ENCODE measurements around the gene PDCD1LG2. TPM values are rescaled to one million over a fixed set of nuclear protein-coding genes. Genes with fewer than 3 reads are reported as not detected.
A peak's percentile ranks its signal among the peaks of the same experiment; 100 is the strongest.

PDCD1LG2 gene
- total and polyA plus RNA-seq, 2 experiments from 2014 or later: not detected

GRCh38 chr9:5609226-5609596, 98.9 kb downstream of the PDCD1LG2 start (continued):
- TF ChIP-seq, protein P1, sequence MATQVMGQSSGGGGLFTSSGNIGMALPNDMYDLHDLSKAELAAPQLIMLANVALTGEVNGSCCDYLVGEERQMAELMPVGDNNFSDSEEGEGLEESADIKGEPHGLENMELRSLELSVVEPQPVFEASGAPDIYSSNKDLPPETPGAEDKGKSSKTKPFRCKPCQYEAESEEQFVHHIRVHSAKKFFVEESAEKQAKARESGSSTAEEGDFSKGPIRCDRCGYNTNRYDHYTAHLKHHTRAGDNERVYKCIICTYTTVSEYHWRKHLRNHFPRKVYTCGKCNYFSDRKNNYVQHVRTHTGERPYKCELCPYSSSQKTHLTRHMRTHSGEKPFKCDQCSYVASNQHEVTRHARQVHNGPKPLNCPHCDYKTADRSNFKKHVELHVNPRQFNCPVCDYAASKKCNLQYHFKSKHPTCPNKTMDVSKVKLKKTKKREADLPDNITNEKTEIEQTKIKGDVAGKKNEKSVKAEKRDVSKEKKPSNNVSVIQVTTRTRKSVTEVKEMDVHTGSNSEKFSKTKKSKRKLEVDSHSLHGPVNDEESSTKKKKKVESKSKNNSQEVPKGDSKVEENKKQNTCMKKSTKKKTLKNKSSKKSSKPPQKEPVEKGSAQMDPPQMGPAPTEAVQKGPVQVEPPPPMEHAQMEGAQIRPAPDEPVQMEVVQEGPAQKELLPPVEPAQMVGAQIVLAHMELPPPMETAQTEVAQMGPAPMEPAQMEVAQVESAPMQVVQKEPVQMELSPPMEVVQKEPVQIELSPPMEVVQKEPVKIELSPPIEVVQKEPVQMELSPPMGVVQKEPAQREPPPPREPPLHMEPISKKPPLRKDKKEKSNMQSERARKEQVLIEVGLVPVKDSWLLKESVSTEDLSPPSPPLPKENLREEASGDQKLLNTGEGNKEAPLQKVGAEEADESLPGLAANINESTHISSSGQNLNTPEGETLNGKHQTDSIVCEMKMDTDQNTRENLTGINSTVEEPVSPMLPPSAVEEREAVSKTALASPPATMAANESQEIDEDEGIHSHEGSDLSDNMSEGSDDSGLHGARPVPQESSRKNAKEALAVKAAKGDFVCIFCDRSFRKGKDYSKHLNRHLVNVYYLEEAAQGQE (IDR thresholded peaks at IDR 0.05; ENCODE audit: unreplicated experiment): no peak
- TF ChIP-seq CTCF (conservative IDR thresholded peaks at IDR 0.05; ENCODE audit: low read depth in 2 of 2) (no peak), STAT1 (IDR thresholded peaks at IDR 0.05; ENCODE audit: unreplicated experiment) (no peak), ZNF331 (CRISPR knock-in tag; IDR thresholded peaks at IDR 0.05; ENCODE audit: low read depth) (no peak), CREB1 (CRISPR knock-in tag; IDR thresholded peaks at IDR 0.05; ENCODE audit: low read depth) (no peak), EZH2phosphoT487 (IDR thresholded peaks at IDR 0.05; ENCODE audit: unreplicated experiment) (no peak), EZH2 (IDR thresholded peaks at IDR 0.05; ENCODE audit: low read depth, unreplicated experiment) (no peak)

DNA sequence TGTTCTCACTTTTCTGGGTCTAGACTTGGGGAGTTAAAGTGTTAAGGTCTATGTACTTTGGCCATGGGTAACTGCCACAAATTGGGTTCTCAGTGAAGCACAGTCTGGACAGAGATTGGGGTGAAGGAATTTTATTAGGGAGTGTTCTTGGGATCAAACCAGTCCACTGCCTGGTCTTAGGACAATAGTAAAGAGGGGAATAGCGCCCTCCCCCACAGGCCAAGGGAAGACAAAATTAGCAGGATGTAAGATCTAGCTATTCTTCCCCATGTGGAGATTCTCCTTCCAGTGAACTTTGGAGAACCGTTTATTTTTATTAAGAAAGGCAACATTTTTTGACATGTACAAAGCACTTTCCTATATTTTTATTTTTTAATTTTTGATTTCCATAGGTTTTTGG, 100.2 kb downstream of the PDCD1LG2 start:
- Mint-ChIP-seq H3K9me3 (peaks cover 3% of the 10 kb centered on the region; the same call in 2 of the 3 replicates), H3K4me1 (peaks cover 12% of the 10 kb centered on the region; the same call in 2 of the 3 replicates), H3K27me3 (ENCODE audit: insufficient read depth, low read depth, poor library complexity) (no peaks in the 10 kb centered on the region), H3K4me3 (no peak overlapping the region), H3K27ac (no peak overlapping the region), H3K36me3 (ENCODE audit: low read depth) (no peaks in the 10 kb centered on the region)
- no peaks in the 10 kb centered on the region for H3K27me3 ChIP-seq (ENCODE audit: insufficient read depth)
- H3F3A ChIP-seq (replicated peaks; ENCODE audit: low read depth): no peaks in the 10 kb centered on the region
- ATAC-seq (peak; percentile 41), DNase-seq (ENCODE audit: low spot score) (peak; percentile 36)
- H3K9me2 ChIP-seq (ENCODE audit: insufficient read depth): no peaks in the 10 kb centered on the region
- no peak overlapping the region for H2AFZ ChIP-seq
- H3K4me1 ChIP-seq (ENCODE audit: insufficient read depth): peaks cover 5% of the 10 kb centered on the region; the same call in 1 of the 2 replicates
- H3K27ac ChIP-seq (ENCODE audit: low read depth): no peak overlapping the region
- no peaks in the 10 kb centered on the region for H3K36me3 ChIP-seq (ENCODE audit: insufficient read depth)
- no peaks in the 10 kb centered on the region for H3K79me2 ChIP-seq (replicated peaks; ENCODE audit: insufficient read depth)
- no peak overlapping the region for H3K4me2 ChIP-seq
- no peaks in the 10 kb centered on the region for H4K20me1 ChIP-seq (replicated peaks; ENCODE audit: insufficient read depth)
- H3K4me3 ChIP-seq: no peak overlapping the region
- TF ChIP-seq, protein P2, sequence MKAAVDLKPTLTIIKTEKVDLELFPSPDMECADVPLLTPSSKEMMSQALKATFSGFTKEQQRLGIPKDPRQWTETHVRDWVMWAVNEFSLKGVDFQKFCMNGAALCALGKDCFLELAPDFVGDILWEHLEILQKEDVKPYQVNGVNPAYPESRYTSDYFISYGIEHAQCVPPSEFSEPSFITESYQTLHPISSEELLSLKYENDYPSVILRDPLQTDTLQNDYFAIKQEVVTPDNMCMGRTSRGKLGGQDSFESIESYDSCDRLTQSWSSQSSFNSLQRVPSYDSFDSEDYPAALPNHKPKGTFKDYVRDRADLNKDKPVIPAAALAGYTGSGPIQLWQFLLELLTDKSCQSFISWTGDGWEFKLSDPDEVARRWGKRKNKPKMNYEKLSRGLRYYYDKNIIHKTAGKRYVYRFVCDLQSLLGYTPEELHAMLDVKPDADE (IDR thresholded peaks at IDR 0.05): no peak
- peak; percentile 45 to 55; a peak in 3 of 4 replicates for TF ChIP-seq CTCF (conservative IDR thresholded peaks at IDR 0.05; ENCODE audit: low read depth in 2 of 2)

All from GM23338 (cell line).